ENCODE measurements around the gene MACROD1. TPM values are rescaled to one million over a fixed set of nuclear protein-coding genes. Genes with fewer than 3 reads are reported as not detected.

MACROD1 gene
- total and polyA plus RNA-seq, 12 donors = 77.6 to 497 (median 115) TPM

GRCh38 chr11:64209563-64209843 is 43.6 kb upstream of the MACROD1 start:
- ATAC-seq (no peak), DNase-seq (no peak)
- intact Hi-C loops (cut with DNase I) = loop anchor here in 3 of 10 donors (5.0 kb wide), 2 partner anchors 88 to 93 kb away; partner anchors contain the start of gene CATSPERZ (in 1 of the 3)
- no peak for TF ChIP-seq CTCF (IDR thresholded peaks at IDR 0.05)
- Histone ChIP-seq H3K9me3 (no peaks in the 10 kb centered on the region), H3K36me3 (peaks cover 0 to 71% (median 8%) of the 10 kb centered on the region in 9 donors), H3K4me1 (peaks cover 7 to 50% (median 35%) of the 10 kb centered on the region in 9 donors), H3K4me3 (no peak overlapping the region), H3K27ac (peak overlapping the region in 1 of 10 donors; percentile 93), H3K27me3 (no peaks in the 10 kb centered on the region)
- WGBS, 2 donors = 86 to 93% methylated on average over 8 of the region's 8 CpGs

- DNase-seq (no peak), ATAC-seq (no peak)
- no peak for TF ChIP-seq CTCF (IDR thresholded peaks at IDR 0.05)
- Histone ChIP-seq H3K27me3 (no peaks in the 10 kb centered on the region), H3K36me3 (peaks cover 0 to 71% (median 11%) of the 10 kb centered on the region in 9 donors), H3K4me1 (peaks cover 7 to 55% (median 39%) of the 10 kb centered on the region in 9 donors), H3K9me3 (no peaks in the 10 kb centered on the region), H3K27ac (peak overlapping the region in 8 of 10 donors; percentile 84 to 99 (median 92)), H3K4me3 (peak overlapping the region in 1 of 10 donors; percentile 76)
- intact Hi-C loops (cut with DNase I) = loop anchor here in 3 of 10 donors (5.0 kb wide), 2 partner anchors 88 to 93 kb away; partner anchors contain the start of gene CATSPERZ (in 1 of the 3)
- WGBS, 2 donors = 83 to 88% methylated on average over 18 of the region's 18 CpGs
These were observed 43.1 kb upstream of the MACROD1 start for GRCh38 chr11:64208796-64209562.

GRCh38 chr11:64208086-64208795 is 42.3 kb upstream of the MACROD1 start:
- no peak for TF ChIP-seq CTCF (IDR thresholded peaks at IDR 0.05)
- peak in 4 of 8 donors; percentile 1 to 15 (median 3) for ATAC-seq
- Histone ChIP-seq H3K27me3 (no peaks in the 10 kb centered on the region), H3K4me1 (peaks cover 7 to 55% (median 39%) of the 10 kb centered on the region in 9 donors), H3K4me3 (peak overlapping the region in 9 of 10 donors; percentile 28 to 76 (median 51)), H3K9me3 (no peaks in the 10 kb centered on the region), H3K36me3 (peaks cover 0 to 72% (median 18%) of the 10 kb centered on the region in 9 donors), H3K27ac (peak overlapping the region; percentile 82 to 99 (median 91))
- intact Hi-C loops (cut with DNase I) = loop anchor here in 3 of 10 donors (5.0 kb wide), 2 partner anchors 89 to 94 kb away; partner anchors contain the start of gene CATSPERZ (in 1 of the 3)
- no peak for DNase-seq
- 75 to 85% methylated on average over 23 of the region's 23 CpGs for WGBS, 2 donors
